Progenitor cell of endocrine pancreas (in vitro differentiated cells): Measurements from ENCODE around the gene FAM83E. TPM values are rescaled to one million over a fixed set of nuclear protein-coding genes. Genes with fewer than 3 reads are reported as not detected.

ENCODE experiments used
- DNase-seq: peaks from one replicate; pipeline ENCODE4 v3.0.0; 2021; ENCODE audit warnings: low spot score; ENCODE audit not compliant: unreplicated experiment
- H3K27ac Mint-ChIP-seq: 2 replicates; pipeline ENCODE4 v1.8.0; 2021; ENCODE audit warnings: mild to moderate bottlenecking, moderate library complexity, mixed read lengths
- H3K27me3 Mint-ChIP-seq: 2 replicates; pipeline ENCODE4 v1.8.0; 2021; ENCODE audit warnings: mixed read lengths
- H3K36me3 Mint-ChIP-seq: 2 replicates; pipeline ENCODE4 v1.8.0; 2022; ENCODE audit warnings: mixed read lengths; ENCODE audit not compliant: insufficient read depth
- H3K4me1 Mint-ChIP-seq: 2 replicates; pipeline ENCODE4 v1.8.0; 2021; ENCODE audit warnings: low read depth, mixed read lengths
- H3K4me3 Mint-ChIP-seq: 2 replicates; pipeline ENCODE4 v1.8.0; 2021; ENCODE audit warnings: low read depth, mild to moderate bottlenecking, moderate library complexity, mixed read lengths
- H3K9me3 Mint-ChIP-seq: 2 replicates; pipeline ENCODE4 v1.8.0; 2021; ENCODE audit warnings: low read depth, mixed read lengths
- CTCF ChIP-seq: fragments of 200-600 bp; sonication (generic); IDR thresholded peaks from one replicate; pipeline ENCODE4 v1.5.0; 2021; ENCODE audit warnings: antibody characterized with exemption, mild to moderate bottlenecking; ENCODE audit not compliant: unreplicated experiment
- total RNA-seq: library from RNA; stranded (reverse); gene quantifications from 2 replicates; pipeline ENCODE4 v1.2.1, GENCODE V29; 2021

Gene FAM83E
- total RNA-seq, 1 donor from 2014 or later = 4.3 TPM

- H3K36me3 Mint-ChIP-seq = no peaks in the 10 kb centered on the region
- no peak for TF ChIP-seq CTCF
These were observed 30.2 kb upstream of the FAM83E start for GRCh38 chr19:48644839-48645619.

GRCh38 chr19:48644355-48644754, 29.5 kb upstream of the FAM83E start:
- Mint-ChIP-seq H3K27me3 (peaks cover 20% of the 10 kb centered on the region), H3K27ac (no peak overlapping the region), H3K9me3 (no peaks in the 10 kb centered on the region), H3K4me1 (peaks cover 7% of the 10 kb centered on the region), H3K4me3 (no peak overlapping the region), H3K36me3 (no peaks in the 10 kb centered on the region)
- TF ChIP-seq CTCF = no peak
- no peak for DNase-seq

More at GRCh38 chr19:48644839-48645619, 30.2 kb upstream of the FAM83E start:
- Mint-ChIP-seq H3K27ac (no peak overlapping the region), H3K27me3 (peaks cover 16% of the 10 kb centered on the region), H3K4me1 (peaks cover 7% of the 10 kb centered on the region), H3K9me3 (no peaks in the 10 kb centered on the region), H3K4me3 (peak overlapping the region; percentile 71)
- no peak for DNase-seq

GRCh38 chr19:48642862-48643261, 28.0 kb upstream of the FAM83E start:
- TF ChIP-seq CTCF = no peak
- Mint-ChIP-seq H3K27ac (no peak overlapping the region), H3K4me1 (peaks cover 11% of the 10 kb centered on the region), H3K9me3 (no peaks in the 10 kb centered on the region), H3K36me3 (no peaks in the 10 kb centered on the region), H3K27me3 (peaks cover 18% of the 10 kb centered on the region), H3K4me3 (no peak overlapping the region)
- DNase-seq = no peak

- H3K27ac Mint-ChIP-seq = no peak overlapping the region
These were observed 27.0 kb upstream of the FAM83E start for GRCh38 chr19:48641850-48642249.

More at GRCh38 chr19:48641850-48642249, 27.0 kb upstream of the FAM83E start:
- H3K27me3 Mint-ChIP-seq = peaks cover 18% of the 10 kb centered on the region
- no peak for TF ChIP-seq CTCF
- no peak overlapping the region for H3K4me3 Mint-ChIP-seq
- H3K9me3 Mint-ChIP-seq = no peaks in the 10 kb centered on the region
- no peaks in the 10 kb centered on the region for H3K36me3 Mint-ChIP-seq
- no peak for DNase-seq
- peaks cover 12% of the 10 kb centered on the region for H3K4me1 Mint-ChIP-seq
